Measurements from ENCODE around the gene RPS2.
"Not testable (repeated sequence)": the region's sequence is repeated elsewhere in the genome, so short reads cannot be mapped to it uniquely, and the experiment has no call there.

RPS2 gene

DNA sequence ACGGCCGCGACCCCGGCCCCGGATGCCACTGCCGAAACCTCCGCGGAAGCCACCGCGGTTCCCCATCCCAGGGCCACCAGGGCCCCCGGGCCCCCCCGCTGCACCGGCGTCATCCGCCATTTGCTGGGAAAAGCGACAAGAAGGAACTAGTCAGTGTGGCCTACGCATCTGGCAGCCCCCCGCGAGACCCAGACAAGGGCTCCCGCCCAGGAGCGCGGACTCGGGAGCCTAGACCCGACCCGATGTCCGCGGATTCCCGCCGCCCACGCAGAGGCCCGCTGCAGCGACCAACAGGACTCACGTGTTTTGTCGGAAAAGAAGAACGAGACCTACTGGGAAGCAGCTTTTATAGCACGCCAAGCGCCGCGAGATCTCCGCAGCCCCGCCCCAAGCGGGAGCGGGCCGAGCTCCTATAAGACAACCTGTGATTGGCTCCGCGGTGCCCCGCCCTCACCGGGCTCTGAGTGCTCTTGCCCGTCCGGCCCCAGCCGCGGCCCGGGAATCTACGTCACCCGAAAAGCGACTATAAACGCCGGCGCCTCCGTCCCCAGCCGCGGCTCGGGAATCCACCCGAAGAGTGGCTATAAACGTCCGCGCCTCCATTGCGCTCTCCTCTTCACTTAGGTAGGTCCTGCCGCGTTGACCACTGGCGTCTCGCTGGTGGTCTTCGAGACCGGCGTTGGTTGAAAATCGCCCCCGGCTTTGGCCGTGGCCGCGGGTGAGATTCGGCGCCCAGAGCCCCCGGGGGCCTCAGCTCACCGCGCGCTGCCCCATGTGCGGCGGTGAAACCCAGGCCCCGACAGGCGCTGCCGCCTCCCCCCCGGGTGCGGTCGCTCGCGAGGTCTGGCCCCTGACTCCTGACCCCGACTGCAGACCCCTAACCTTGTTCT is at the start of gene RPS2:
TSS of gene RPS2 (minus strand) at position 321 of the 890 bp plus-strand sequence. CDS start at position 120, 201 bp downstream.
- DNase-seq, result peak; percentile 99

DNA sequence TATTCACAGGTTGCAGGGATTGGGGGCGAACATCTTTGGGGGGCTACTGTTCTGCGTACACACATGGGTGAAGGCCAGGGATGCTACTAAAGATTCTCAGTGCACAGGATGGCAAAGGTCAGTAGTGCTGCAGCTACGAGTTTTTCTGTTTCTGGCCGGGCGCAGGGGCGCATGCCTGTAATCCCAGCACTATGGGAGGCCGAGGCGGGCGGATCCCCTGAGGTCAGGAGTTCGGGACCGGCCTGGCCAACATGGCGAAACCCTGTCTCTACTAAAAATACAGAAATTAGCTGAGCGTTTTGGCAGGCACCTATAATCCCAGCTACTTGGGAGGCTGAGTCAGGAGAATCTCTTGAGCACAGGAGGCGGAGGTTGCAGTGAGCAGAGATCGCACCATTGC is 48.9 kb upstream of the RPS2 start:
- no peak for DNase-seq

GRCh38 chr16:2011726-2012125 is 47.1 kb upstream of the RPS2 start:
- DNase-seq, result not testable (repeated sequence)

DNA sequence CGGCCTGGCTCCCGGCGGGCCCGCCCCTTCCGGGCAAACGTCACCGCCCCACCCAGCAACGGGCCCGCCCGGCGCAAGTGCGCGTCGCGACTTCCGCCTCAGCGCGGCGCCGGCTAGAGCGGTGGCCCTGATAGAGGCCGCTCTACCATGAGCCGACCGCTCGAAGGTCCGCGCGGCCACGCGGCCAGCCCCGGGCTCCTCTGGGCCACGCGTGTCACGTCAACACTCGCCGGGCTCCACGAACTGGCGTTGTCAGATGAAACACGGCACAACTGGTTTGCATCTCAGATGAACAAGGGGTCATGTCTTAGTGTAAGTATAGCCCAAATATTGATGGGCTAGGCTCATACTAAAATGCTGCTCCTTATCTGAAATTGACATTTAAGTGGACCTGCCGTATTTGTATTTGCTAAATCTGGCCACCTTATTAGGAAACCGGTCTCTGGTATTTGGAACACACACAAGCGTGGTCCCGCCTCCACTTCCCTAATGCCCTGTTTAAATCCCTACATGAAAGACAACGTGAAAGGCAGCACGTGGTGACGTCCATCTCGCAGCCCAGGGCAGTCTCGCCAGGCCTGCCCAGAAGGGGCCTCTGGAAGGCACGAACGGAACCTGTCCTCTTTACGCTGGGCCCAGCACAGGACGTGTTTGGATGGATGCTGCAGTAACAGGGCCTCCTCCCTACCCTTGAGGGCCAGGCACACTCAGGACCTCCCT is 45.3 kb upstream of the RPS2 start, which contains the start of gene ZNF598:
TSS of gene ZNF598 (minus strand) at position 31 of the 720 bp plus-strand sequence.
- peak; percentile 58 to 69 for DNase-seq

DNA sequence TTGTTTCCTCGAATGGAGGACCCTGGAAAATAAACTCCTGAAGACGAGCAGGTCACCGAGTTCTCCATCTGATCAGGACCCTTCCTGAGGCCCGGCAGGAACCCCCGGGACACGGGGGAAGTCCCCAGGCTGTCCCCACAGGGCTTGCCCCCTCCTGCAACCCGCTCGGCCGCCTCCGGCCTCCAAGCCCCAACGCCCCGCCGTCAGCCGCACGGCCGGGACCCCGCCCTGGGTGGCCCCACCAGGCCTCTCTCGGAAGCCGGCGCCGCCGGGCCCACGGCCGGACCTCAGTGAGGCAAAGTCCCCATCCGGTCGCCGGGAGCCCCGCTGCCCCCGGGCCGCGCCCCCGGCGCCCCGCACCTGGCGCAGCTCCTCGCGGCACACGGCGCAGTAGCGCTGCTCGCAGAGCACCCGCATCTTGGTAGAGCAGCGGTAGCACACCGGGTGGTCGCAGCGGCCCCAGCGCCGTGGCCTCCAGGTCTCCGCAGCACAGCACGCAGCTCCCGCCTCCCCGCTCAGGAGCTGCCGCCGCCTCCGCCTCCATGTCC is 44.6 kb upstream of the RPS2 start:
- DNase-seq, result no peak

GRCh38 chr16:2008631-2009163 is 44.1 kb upstream of the RPS2 start:
- DNase-seq, result no peak

GRCh38 chr16:2008009-2008526 is 43.4 kb upstream of the RPS2 start:
- DNase-seq, result no peak

GRCh38 chr16:2007081-2007836 is 42.6 kb upstream of the RPS2 start:
- no peak for DNase-seq

DNA sequence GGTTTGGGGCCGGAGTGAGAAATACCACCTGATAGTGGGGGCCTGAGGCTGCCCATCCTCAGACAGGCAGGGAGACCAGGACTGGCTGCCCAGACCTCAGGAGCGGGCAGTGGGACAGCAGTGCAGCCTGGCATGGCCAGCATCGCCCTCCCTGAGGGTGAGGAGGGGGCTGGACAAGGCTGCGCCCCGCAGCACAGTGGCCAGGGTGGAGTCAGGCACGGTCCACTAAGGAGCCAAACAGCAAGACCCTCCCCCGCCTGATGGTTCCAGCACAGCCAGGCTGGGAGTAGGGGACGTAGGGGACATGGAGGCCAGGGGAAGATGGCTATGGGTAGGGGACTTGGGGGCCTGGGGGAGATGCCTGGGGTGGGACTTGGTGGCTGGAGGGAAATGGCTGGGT is 41.7 kb upstream of the RPS2 start:
- no peak for DNase-seq

GRCh38 chr16:2005646-2006045 is 41.0 kb upstream of the RPS2 start:
- no peak for DNase-seq

DNA sequence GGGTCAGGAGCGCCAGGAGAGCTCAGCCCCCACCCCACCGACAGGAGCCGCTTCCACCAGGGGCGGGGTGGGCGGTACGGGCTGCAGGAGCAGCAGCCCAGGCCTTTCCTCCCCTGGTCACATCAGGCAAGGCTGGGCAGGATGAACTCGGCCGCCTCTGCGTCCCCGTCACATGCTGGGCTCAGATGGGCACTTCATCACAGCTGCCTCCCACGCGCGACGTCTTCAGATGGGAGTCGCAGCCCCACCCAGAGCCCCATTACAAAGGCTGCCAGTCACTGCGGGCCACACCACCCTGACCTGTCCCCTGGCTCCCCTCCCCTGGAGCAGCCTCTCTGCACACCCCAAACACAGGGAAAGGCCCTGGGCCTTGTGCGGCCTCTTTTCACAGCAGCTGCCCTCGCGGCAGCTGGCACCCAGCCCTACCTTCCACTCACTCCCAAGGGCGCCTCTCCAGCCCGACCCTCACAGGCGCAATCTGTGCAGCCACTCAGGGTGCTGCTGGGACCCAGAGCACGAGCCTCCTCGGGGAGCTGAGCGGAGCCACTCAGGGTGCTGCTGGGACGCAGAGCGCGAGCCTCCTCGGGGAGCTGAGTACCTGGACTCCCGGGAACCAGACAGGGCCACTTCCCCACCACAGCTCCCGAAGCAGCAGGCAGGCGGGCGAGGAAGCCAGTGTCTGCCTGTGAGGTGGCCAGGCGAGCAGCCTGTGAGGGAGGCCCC is 40.3 kb upstream of the RPS2 start:
- no peak for DNase-seq

DNA sequence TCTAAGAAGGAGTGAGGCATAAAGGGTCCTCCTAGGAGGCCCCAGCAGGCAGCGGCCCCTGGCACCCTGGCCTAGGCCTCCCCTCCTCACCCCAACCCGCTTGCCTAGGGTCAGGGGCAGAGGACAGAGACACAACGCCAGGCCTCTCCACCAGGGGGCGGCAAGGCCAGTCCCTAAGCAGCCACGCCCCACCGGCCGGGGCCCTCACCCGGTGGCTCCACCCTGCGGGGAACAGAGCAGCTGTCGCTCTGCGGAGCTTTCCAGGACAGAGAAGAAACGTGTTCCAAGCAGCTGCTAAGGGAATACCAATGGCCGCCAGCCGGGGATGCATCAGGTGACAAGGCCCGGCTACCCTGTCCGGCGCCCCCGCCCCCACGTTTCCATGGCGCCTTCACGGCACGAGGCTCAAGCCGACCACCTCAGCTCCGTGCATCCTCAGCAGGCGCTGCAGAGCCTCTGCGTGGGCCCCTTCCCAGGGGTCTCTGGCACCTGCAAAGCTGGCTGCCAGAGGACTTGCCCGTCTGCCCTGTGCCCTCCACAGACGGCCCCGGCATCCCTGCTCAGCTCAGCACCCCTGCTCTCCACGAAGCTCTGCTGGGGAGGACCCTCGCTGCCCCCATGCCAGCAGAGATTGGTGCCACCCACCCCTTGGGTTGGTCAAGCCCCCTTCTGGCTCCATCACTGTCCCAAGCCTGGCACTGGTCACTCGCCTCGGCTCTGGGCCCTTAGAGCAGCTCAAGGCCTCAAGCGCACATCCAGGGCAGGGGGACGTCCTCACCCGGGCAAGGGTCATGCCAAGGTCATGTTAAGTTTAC is 39.4 kb upstream of the RPS2 start:
- DNase-seq, result peak; percentile 82 to 84

DNA sequence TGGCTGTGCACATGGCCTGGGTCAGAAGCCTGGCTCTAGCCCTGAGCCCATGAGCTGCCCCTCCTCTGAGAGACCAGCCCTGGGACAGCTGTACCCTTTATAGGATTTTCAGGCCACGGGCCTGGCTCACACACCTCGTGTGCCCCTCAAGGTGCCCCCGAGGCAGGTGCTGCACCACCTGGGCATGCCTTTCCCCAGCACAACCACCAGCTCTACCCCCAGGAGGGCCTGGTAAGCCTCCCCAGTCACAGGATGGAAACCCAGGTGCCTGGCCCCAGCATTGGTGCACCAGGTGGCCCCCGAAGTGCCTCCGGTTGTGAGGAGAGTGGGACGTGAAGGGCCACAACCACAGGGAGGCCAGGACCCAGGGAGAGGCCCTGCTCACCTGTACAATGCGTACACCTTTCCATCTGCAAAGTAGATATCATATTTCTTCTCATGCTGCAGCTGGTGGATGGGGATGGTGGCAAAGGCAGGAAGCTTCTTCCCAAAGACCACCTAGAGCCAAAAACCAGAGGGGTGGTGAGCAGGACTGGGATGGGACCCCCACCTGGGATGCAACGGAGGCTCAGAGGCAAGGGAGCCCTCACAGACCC is 38.7 kb upstream of the RPS2 start:
- DNase-seq, result no peak

DNA sequence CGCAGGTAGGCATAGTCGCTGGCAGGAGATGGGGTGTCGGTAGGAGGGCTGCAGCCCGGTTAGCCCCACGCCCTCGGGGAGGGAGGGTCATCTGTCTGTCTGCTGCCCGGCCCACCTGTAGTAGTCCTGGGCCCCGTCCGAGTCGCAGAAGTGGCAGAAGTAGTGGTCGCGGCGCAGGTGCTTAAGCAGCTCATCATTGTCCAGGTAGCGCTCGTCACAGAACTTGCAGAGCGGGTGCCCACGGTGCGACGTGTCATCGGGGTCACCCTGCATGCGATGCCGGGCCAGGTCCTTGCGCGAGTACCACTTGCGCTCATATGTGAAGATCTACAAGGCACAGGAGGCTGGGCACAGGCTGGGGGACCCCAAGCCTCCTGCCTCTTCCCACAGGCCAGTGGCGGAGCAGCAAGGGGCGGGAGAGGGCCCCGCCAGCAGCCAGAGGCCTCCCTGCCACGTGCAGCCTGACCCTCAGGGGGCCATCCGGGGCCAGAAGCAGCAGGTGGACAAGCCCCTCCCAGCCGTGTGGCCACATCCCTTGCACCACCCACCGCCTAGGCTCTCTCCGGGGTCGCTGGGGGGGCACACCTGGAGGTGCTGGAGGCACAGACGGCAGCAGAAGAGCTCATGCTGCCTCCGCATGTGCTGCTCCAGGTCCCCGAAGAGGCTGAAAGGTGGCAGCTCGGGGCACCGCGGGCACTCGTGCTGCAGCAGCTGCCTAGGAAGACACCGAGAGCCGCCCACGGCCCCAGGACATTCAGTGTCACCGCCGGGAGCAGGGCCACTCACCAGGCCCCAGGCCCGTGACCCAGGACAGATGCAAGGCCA is 38.0 kb upstream of the RPS2 start:
- no peak for DNase-seq

DNA sequence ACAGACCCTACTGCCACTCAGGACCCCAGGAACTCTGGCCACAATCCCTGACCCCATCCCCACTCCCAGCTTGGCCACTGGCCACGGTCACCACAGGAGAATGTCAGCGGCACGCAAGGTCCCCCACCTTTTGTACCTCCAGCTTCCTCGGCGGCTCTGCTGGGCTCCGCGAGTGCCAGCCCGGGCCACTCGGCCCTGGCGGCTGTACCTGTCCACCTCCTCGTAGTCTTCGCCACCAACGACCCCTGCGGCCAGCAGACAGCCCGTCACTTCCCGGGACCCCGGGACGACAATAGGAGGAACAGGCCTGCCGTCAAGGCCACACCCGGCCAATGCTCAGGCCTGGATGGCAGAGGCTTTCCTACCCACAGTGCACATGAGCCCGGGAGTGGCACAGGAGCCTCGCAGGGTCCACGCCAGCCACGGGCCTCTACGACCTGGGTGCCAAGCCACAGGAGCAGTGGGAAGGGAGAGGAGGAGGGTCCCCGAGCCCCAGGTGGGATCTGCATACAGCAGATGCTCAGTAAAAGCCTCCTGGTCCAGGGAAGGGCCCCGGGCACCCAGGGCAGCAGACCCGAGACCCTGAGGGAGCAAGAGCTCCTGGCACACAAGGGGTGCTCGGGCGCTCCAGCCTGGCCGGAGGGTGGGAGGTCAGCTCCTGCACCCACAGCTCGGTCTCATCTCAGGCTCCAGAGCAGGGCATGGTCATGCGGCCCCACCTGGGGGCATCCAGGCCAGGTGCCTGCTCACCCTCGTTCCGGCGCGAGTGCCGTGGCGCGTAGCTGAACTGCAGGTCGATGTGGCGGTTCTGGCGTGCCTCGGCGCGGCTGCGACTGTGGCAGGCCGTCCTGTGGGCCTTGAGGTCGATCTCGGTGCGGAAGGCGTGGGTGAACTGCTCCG is 37.1 kb upstream of the RPS2 start:
- no peak for DNase-seq

DNA sequence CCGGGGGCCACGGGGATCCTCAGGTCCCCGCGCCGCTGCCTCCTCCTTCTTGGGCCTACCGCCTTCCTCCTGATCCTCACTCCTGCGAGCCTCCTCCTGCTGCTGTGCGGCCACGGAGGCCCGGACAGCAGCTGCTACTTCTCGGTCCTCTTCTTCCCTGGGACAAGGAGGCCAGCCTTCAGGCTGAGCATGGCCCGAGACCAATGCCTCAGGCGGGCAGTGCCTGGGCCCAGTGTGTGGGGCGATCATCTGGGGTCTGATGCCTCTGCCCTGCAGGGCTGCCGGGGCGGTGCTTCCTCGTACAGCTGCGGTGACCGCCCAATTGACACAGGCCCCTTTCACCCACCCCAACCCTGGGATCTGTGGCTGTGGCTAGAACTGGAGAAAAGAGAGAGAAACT is 36.4 kb upstream of the RPS2 start:
- no peak for DNase-seq

DNA sequence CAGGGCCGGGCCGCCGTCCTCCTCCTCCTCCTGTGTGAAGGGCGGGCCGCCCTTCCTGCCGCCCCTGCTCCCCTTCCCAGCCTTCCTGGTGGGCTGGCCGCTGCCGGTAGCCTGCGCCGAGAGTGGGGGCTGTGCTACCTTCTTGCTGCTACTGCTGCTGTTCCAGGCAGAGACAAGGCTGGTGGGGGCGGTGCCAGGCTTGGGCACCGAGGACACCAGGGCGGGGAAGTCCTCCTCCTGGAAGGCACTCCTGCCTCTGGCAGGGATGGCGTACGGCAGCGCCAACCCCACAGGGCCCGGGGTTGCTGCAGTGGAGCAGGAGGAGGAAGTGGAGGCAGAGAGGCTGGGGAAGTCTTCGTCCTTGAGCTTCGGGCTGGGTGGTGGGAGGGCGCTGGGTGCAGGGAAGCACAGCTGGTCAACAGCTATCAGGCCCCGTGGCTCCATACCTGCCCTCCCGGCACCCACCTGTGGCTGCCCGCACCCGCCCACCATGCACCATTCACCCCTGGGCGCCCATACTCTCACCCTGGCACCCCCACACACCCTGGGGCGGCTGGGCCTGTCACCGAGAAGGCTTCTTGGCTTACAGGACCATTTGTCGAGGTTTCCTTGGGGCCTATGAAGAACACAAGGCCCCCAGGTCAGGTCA is 35.4 kb upstream of the RPS2 start:
- no peak for DNase-seq

Measured in activated CD4-positive, alpha-beta T cell treated with anti-CD3 and anti-CD28 coated beads, Interleukin-2, amount 50 U/mL, for 4 hours (primary cell).